ENCODE results near the gene HS1BP3.
A peak's percentile ranks its signal among the peaks of the same experiment; 100 is the strongest.

HS1BP3 gene

GRCh38 chr2:20580690-20581437 lies 70.0 kb downstream of the HS1BP3 start:
- no peak for DNase-seq

GRCh38 chr2:20579866-20580265 lies 71.0 kb downstream of the HS1BP3 start:
- no peak for DNase-seq

- no peak for DNase-seq
These were observed 71.7 kb downstream of the HS1BP3 start for GRCh38 chr2:20578895-20579825.

- DNase-seq = no peak
These were observed 72.5 kb downstream of the HS1BP3 start for GRCh38 chr2:20578266-20578894.

GRCh38 chr2:20577495-20578235 lies 73.2 kb downstream of the HS1BP3 start:
- DNase-seq = no peak

- peak; percentile 29 for DNase-seq
These were observed 74.2 kb downstream of the HS1BP3 start for GRCh38 chr2:20576598-20577115.

GRCh38 chr2:20575935-20576597 lies 74.8 kb downstream of the HS1BP3 start:
- DNase-seq = no peak

GRCh38 chr2:20575414-20575813 lies 75.5 kb downstream of the HS1BP3 start:
- DNase-seq = no peak

- no peak for DNase-seq
These were observed 76.0 kb downstream of the HS1BP3 start for GRCh38 chr2:20574930-20575329.

GRCh38 chr2:20574423-20574911 lies 76.4 kb downstream of the HS1BP3 start:
- no peak for DNase-seq

GRCh38 chr2:20573620-20574422 lies 77.1 kb downstream of the HS1BP3 start:
- DNase-seq = no peak

GRCh38 chr2:20572221-20572620 lies 78.7 kb downstream of the HS1BP3 start:
- no peak for DNase-seq

- DNase-seq = no peak
These were observed 79.2 kb downstream of the HS1BP3 start for GRCh38 chr2:20571644-20572215.

GRCh38 chr2:20571231-20571630 lies 79.7 kb downstream of the HS1BP3 start:
- no peak for DNase-seq

- no peak for DNase-seq
These were observed 80.6 kb downstream of the HS1BP3 start for GRCh38 chr2:20570249-20570648.

GRCh38 chr2:20569464-20570223 lies 81.3 kb downstream of the HS1BP3 start:
- DNase-seq = no peak

- no peak for DNase-seq
These were observed 82.1 kb downstream of the HS1BP3 start for GRCh38 chr2:20568501-20569463.

- DNase-seq = no peak
These were observed 83.0 kb downstream of the HS1BP3 start for GRCh38 chr2:20567926-20568179.

All from activated naive CD4-positive, alpha-beta T cell treated with Interleukin-2 at 50 U/mL for 16 hours (primary cell).